Breast epithelium (tissue), 4 donors: ENCODE results near the gene IFIT3. TPM values are rescaled to one million over a fixed set of nuclear protein-coding genes. Genes with fewer than 3 reads are reported as not detected.

Source experiments
- DNase-seq, 2 donors: peaks; one replicate each; pipeline ENCODE4 v3.0.0-alpha.2; 2019; ENCODE audit warnings: low spot score in 2 of 2
- H3K27ac ChIP-seq, 2 donors: fragments of 200-600 bp; sonication (generic) in 1 of 2; one replicate each; pipeline ENCODE4 v1.5.1; 2016 to 2019; ENCODE audit warnings: mild to moderate bottlenecking in 1 of 2
- H3K27me3 ChIP-seq, 2 donors: fragments of 200-600 bp; sonication (generic) in 1 of 2; one replicate each; pipeline versions ENCODE4 v1.5.1 to v1.6.0; 2017 to 2019; ENCODE audit warnings: control low read depth in 1 of 2, mild to moderate bottlenecking in 1 of 2
- H3K36me3 ChIP-seq: fragments of 200-600 bp; one replicate; pipeline ENCODE4 v1.5.1; 2019
- H3K4me1 ChIP-seq, 2 donors: fragments of 200-600 bp; sonication (generic); one replicate each; pipeline ENCODE4 v1.5.1; 2016 to 2019; ENCODE audit warnings: control low read depth in 1 of 2
- H3K4me3 ChIP-seq, 3 donors: fragments of 200-600 bp; sonication (generic); 1 replicate in 2 of 3; 2 replicates in 1 of 3; pipeline ENCODE4 v1.5.1; 2016 to 2019; ENCODE audit warnings: mild to moderate bottlenecking in 3 of 3, moderate library complexity in 2 of 3
- H3K9me3 ChIP-seq, 2 donors: fragments of 200-600 bp; sonication (generic) in 1 of 2; one replicate each; pipeline ENCODE4 v1.5.1; 2016 to 2019; ENCODE audit warnings: control low read depth in 1 of 2
- POLR2A ChIP-seq: fragments of 450-650 bp; IDR thresholded peaks from one replicate; pipeline ENCODE4 v1.6.1; 2016; ENCODE audit warnings: antibody characterized with exemption, mild to moderate bottlenecking, moderate library complexity
- POLR2AphosphoS5 ChIP-seq, 3 donors: sonication (generic); formaldehyde crosslinking; IDR thresholded peaks; one replicate each; pipeline ENCODE4 v1.6.1; 2017; ENCODE audit warnings: antibody characterized with exemption in 3 of 3
- intact Hi-C: fragments of 100-400 bp; cut with DNase I; formaldehyde crosslinking; loops from one replicate; pipeline ENCODE4 v1.15.1; 2023; ENCODE audit warnings: low total_unique reads
- total RNA-seq, 3 donors: library from RNA; depleted of rRNA; stranded (reverse); fragments of >200 nt; gene quantifications; one replicate each; pipeline ENCODE4 v1.1.0, GENCODE V29; 2016
- TF ChIP-seq, protein P1 (sequence below), 3 donors: fragments of 450-650 bp; IDR thresholded peaks; one replicate each; pipeline ENCODE4 v1.5.1; 2016 to 2017; ENCODE audit warnings: antibody characterized with exemption in 3 of 3, mild to moderate bottlenecking in 3 of 3, moderate library complexity in 3 of 3

The IFIT3 gene
- total RNA-seq, 3 donors from 2014 or later: 8.2 to 10.4 (median 9.5) TPM

DNA sequence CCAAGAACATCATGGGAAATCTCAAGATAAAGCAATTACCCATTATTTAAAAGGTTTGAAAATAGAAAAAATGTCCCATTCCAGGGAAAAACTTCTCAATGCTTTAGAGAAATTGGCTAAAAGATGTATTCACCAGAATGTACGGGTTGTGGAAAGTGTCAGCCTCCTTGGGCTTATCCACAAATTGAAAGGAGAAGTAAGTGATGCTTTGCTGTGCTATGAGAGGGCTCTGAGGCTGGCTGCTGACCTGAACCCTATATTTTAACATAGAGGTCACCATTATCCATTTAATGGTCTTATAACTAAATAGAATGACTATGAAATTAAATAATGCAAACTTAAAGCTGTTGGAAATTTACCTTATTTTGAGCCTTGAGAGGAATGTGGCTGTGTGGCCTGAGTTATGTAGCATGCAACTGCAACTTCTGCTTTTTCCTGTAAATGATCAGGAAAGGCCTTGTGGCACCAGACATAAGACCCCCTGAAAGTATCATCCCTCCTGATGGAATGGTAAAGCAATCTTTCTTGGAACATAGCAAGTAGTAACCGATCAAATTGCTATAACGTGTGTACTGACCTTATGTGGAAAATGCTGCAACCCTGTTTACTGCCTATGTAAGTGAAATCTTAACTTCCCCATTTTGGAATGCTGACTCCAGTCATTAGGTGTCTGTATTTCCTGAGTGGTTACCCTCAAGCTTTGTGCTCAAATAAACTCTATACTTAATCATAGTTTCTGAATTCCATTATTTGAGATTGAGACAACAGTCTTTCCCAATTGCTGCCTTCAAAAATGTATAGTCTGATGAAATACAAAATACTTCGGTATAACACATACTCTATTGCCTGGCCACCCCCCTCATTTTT lies 56.9 kb downstream of the IFIT3 start:
- Histone ChIP-seq H3K27me3 (no peaks in the 10 kb centered on the region), H3K4me1 (no peaks in the 10 kb centered on the region), H3K4me3 (no peak overlapping the region), H3K9me3 (no peaks in the 10 kb centered on the region), H3K36me3 (no peaks in the 10 kb centered on the region), H3K27ac (no peak overlapping the region)
- intact Hi-C loops: no loop called here
- no peak for TF ChIP-seq POLR2A
- TF ChIP-seq, protein P1, sequence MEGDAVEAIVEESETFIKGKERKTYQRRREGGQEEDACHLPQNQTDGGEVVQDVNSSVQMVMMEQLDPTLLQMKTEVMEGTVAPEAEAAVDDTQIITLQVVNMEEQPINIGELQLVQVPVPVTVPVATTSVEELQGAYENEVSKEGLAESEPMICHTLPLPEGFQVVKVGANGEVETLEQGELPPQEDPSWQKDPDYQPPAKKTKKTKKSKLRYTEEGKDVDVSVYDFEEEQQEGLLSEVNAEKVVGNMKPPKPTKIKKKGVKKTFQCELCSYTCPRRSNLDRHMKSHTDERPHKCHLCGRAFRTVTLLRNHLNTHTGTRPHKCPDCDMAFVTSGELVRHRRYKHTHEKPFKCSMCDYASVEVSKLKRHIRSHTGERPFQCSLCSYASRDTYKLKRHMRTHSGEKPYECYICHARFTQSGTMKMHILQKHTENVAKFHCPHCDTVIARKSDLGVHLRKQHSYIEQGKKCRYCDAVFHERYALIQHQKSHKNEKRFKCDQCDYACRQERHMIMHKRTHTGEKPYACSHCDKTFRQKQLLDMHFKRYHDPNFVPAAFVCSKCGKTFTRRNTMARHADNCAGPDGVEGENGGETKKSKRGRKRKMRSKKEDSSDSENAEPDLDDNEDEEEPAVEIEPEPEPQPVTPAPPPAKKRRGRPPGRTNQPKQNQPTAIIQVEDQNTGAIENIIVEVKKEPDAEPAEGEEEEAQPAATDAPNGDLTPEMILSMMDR (IDR thresholded peaks at IDR 0.05): no peak
- no peak for TF ChIP-seq POLR2AphosphoS5 (IDR thresholded peaks at IDR 0.05)
- DNase-seq: no peak

GRCh38 chr10:89388806-89389205 lies 61.0 kb downstream of the IFIT3 start:
- Histone ChIP-seq H3K9me3 (no peaks in the 10 kb centered on the region), H3K27ac (no peak overlapping the region), H3K4me1 (no peaks in the 10 kb centered on the region), H3K4me3 (no peak overlapping the region), H3K27me3 (no peaks in the 10 kb centered on the region), H3K36me3 (no peaks in the 10 kb centered on the region)
- DNase-seq: no peak
- intact Hi-C loops: no loop called here
- TF ChIP-seq POLR2AphosphoS5 (IDR thresholded peaks at IDR 0.05) (no peak), POLR2A (no peak)
- TF ChIP-seq, protein P1 (IDR thresholded peaks at IDR 0.05): no peak

DNA sequence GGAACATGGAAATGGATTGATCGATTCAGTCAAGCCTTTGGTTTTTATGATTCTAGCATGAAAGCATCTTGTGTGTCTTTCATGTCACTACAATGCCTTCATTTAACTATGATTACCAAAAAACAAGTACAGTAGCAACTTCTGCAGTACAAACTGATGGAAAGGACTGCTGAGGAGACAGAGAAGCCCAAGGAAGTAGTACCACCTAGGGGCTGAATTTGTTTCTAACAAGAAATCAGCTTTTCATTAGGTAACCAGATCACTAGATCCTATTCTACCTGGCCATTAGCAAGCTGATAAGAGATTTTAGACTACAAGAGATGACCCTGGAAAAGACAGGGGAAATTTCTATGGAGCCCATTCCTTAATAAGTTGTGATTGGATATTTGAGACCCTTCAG lies 61.5 kb downstream of the IFIT3 start:
- Histone ChIP-seq H3K4me1 (no peaks in the 10 kb centered on the region), H3K27ac (no peak overlapping the region), H3K9me3 (no peaks in the 10 kb centered on the region), H3K4me3 (no peak overlapping the region), H3K36me3 (no peaks in the 10 kb centered on the region), H3K27me3 (no peaks in the 10 kb centered on the region)
- DNase-seq: no peak
- intact Hi-C loops: no loop called here
- TF ChIP-seq POLR2A: no peak
- TF ChIP-seq, protein P1 (IDR thresholded peaks at IDR 0.05): peak in 2 of 3 donors; percentile 17 to 26

Other genes starting within 250 kb of the IFIT3 start
- 1 to 10 TPM in 2 of 3 donors, under 1 TPM in 1; 0.16 to 6.0 (median 2.0) TPM for gene CH25H, start 120.7 kb upstream of the IFIT3 start, total RNA-seq
- gene LIPA, start 76.2 kb upstream of the IFIT3 start, total RNA-seq: 10 to 100 TPM; 44.9 to 90.7 (median 67.2) TPM
- 1 to 10 TPM; 2.6 to 6.6 (median 3.5) TPM for gene IFIT2, start 26.0 kb upstream of the IFIT3 start, total RNA-seq
- not detected for gene IFIT1B, start 50.1 kb downstream of the IFIT3 start, total RNA-seq
- gene IFIT1, start 64.6 kb downstream of the IFIT3 start, total RNA-seq: 10 to 100 TPM; 10.2 to 13.9 (median 11.4) TPM
- 10 to 100 TPM; 13.8 to 19.7 (median 16.0) TPM for gene IFIT5, start 86.6 kb downstream of the IFIT3 start, total RNA-seq
- gene SLC16A12, start 207.6 kb downstream of the IFIT3 start, total RNA-seq: 1 to 10 TPM; 2.6 to 4.8 (median 3.4) TPM